PC-9 (cell line): Measurements from ENCODE around the gene WSCD2. TPM values are rescaled to one million over a fixed set of nuclear protein-coding genes. Genes with fewer than 3 reads are reported as not detected.

Experiments used
- BruUV-seq: library from RNA; stranded (reverse); fragments of 400-500 nt; replicated peaks from 2 replicates; lab custom pipeline; 2021; lab: Mats Ljungman, UMichigan
- CTCF ChIA-PET: fragments of 300-600 bp; sonication (Branson Sonifier 250); formaldehyde crosslinking; loops from one replicate; lab custom pipeline; 2022; ENCODE audit warnings: antibody characterized with exemption; lab: Charles Lee
- POLR2A ChIA-PET: fragments of 300-600 bp; sonication (Branson Sonifier 250); formaldehyde crosslinking; loops from one replicate; lab custom pipeline; 2022; ENCODE audit warnings: antibody characterized with exemption; ENCODE audit not compliant: unreplicated experiment; lab: Charles Lee
- DNase-seq, 2 experiments: peaks; one replicate each; pipeline versions ENCODE4 v3.0.0 to v3.0.0-alpha.2; 2015 to 2022; ENCODE audit warnings: mixed read lengths in 1 of 2
- H2AFZ ChIP-seq: fragments of 200-600 bp; sonication (generic); 2 replicates; pipeline ENCODE4 v1.8.1; 2017; ENCODE audit warnings: antibody characterized with exemption
- H3F3A ChIP-seq: fragments of 200-600 bp; sonication (generic); 2 replicates; pipeline ENCODE4 v1.8.1; 2017; ENCODE audit warnings: antibody characterized with exemption, mild to moderate bottlenecking, low read depth; ENCODE audit not compliant: insufficient read depth
- H3K27ac ChIP-seq: fragments of 200-600 bp; sonication (generic); 2 replicates; pipeline ENCODE4 v1.6.1; 2016; ENCODE audit warnings: mixed run types
- H3K27me3 ChIP-seq: fragments of 200-600 bp; sonication (generic); 2 replicates; pipeline ENCODE4 v1.6.1; 2016; ENCODE audit warnings: low read depth, mixed run types; ENCODE audit not compliant: insufficient read depth
- H3K36me3 ChIP-seq: fragments of 200-600 bp; sonication (generic); 2 replicates; pipeline ENCODE4 v1.6.1; 2016; ENCODE audit warnings: low read depth, mixed run types
- H3K4me1 ChIP-seq: fragments of 200-600 bp; sonication (generic); replicated peaks from 2 replicates; pipeline ENCODE4 v1.6.1; 2016; ENCODE audit warnings: mixed run types; ENCODE audit not compliant: insufficient read depth
- H3K4me2 ChIP-seq: fragments of 200-600 bp; sonication (generic); 2 replicates; pipeline ENCODE4 v1.6.1; 2017; ENCODE audit warnings: mixed run types
- H3K4me3 ChIP-seq: fragments of 200-600 bp; sonication (generic); 2 replicates; pipeline ENCODE4 v1.6.1; 2016; ENCODE audit warnings: mixed run types
- H3K79me2 ChIP-seq: fragments of 200-600 bp; sonication (generic); 2 replicates; pipeline ENCODE4 v1.6.1; 2017; ENCODE audit warnings: low read depth, mixed run types
- H3K9me2 ChIP-seq: fragments of 200-600 bp; sonication (generic); 2 replicates; pipeline ENCODE4 v1.8.1; 2017; ENCODE audit warnings: mild to moderate bottlenecking; ENCODE audit not compliant: insufficient read depth
- H3K9me3 ChIP-seq: fragments of 200-600 bp; sonication (generic); 2 replicates; pipeline ENCODE4 v1.8.1; 2016; ENCODE audit warnings: low read depth; ENCODE audit not compliant: insufficient read depth
- H4K20me1 ChIP-seq: fragments of 200-600 bp; sonication (generic); 2 replicates; pipeline ENCODE4 v1.8.1; 2017; ENCODE audit not compliant: insufficient read depth
- EZH2 ChIP-seq: fragments of 200-600 bp; sonication (generic); IDR thresholded peaks from 2 replicates; pipeline ENCODE4 v1.8.0; 2017; ENCODE audit warnings: antibody characterized with exemption, low read depth
- intact Hi-C: fragments of 100-400 bp; cut with micrococcal nuclease; formaldehyde crosslinking; loops from one replicate; pipeline ENCODE4 v1.10.0; 2022; ENCODE audit not compliant: unreplicated experiment
- total RNA-seq: library from RNA; stranded (reverse); gene quantifications from 2 replicates; pipeline ENCODE4 v1.2.3, GENCODE V29; 2021
- TF ChIP-seq, protein P1 (sequence below): fragments of 200-600 bp; sonication (generic); conservative IDR thresholded peaks from 2 replicates; pipeline ENCODE4 v1.6.1; 2017; ENCODE audit warnings: mixed run types, antibody characterized with exemption, mild to moderate bottlenecking, moderate library complexity

Gene WSCD2
- total RNA-seq, 1 experiment from 2014 or later = not detected

- peaks cover 86% of the 10 kb centered on the region for H3K27me3 ChIP-seq
- no TSS peak for BruUV-seq
- CTCF ChIA-PET = no interaction called here
- H3K9me2 ChIP-seq = no peaks in the 10 kb centered on the region
- H3K36me3 ChIP-seq = no peaks in the 10 kb centered on the region
- H4K20me1 ChIP-seq = no peaks in the 10 kb centered on the region
- H3K9me3 ChIP-seq = no peaks in the 10 kb centered on the region
- H3K27ac ChIP-seq = no peak overlapping the region
- H3K79me2 ChIP-seq = no peaks in the 10 kb centered on the region
- TF ChIP-seq, protein P1, sequence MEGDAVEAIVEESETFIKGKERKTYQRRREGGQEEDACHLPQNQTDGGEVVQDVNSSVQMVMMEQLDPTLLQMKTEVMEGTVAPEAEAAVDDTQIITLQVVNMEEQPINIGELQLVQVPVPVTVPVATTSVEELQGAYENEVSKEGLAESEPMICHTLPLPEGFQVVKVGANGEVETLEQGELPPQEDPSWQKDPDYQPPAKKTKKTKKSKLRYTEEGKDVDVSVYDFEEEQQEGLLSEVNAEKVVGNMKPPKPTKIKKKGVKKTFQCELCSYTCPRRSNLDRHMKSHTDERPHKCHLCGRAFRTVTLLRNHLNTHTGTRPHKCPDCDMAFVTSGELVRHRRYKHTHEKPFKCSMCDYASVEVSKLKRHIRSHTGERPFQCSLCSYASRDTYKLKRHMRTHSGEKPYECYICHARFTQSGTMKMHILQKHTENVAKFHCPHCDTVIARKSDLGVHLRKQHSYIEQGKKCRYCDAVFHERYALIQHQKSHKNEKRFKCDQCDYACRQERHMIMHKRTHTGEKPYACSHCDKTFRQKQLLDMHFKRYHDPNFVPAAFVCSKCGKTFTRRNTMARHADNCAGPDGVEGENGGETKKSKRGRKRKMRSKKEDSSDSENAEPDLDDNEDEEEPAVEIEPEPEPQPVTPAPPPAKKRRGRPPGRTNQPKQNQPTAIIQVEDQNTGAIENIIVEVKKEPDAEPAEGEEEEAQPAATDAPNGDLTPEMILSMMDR = no peak
- TF ChIP-seq EZH2 = no peak
- no peak overlapping the region for H3K4me3 ChIP-seq
- H3K4me1 ChIP-seq = no peaks in the 10 kb centered on the region
- H2AFZ ChIP-seq = no peak overlapping the region
- H3F3A ChIP-seq = no peaks in the 10 kb centered on the region
- POLR2A ChIA-PET = no interaction called here
- H3K4me2 ChIP-seq = no peak overlapping the region
- intact Hi-C loops = no loop called here
- DNase-seq = no peak
These were observed 17.2 kb downstream of the WSCD2 start for GRCh38 chr12:108146035-108146893.

DNA sequence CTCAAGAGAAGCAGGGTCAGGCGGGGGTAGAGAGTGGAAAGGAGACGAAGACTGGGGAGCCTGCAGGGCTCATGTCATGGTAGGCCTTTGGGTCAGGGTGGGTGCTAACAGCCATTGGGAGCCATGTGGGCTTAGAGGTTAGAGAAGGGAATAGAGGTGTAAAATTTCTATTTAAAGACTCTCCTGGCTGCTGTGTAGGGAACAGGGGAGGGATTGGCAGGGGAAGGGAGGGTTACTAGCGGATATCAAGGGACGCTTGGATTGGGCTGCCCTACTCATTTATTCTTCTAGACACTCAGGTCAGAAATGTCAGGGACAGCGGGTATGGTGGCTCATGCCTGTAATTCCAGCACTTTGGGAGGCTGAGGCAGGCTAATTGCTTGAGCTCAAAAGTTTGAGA is 18.2 kb downstream of the WSCD2 start:
- H3K4me1 ChIP-seq = no peaks in the 10 kb centered on the region
- no peaks in the 10 kb centered on the region for H3K9me3 ChIP-seq
- ChIA-PET CTCF (no interaction called here), POLR2A (no interaction called here)
- no peaks in the 10 kb centered on the region for H3K9me2 ChIP-seq
- TF ChIP-seq, protein P1 = no peak
- no peak for TF ChIP-seq EZH2
- no peak overlapping the region for H3K27ac ChIP-seq
- H3K4me3 ChIP-seq = no peak overlapping the region
- H4K20me1 ChIP-seq = no peaks in the 10 kb centered on the region
- H3K4me2 ChIP-seq = no peak overlapping the region
- no peaks in the 10 kb centered on the region for H3K79me2 ChIP-seq
- H3F3A ChIP-seq = no peaks in the 10 kb centered on the region
- peaks cover 86% of the 10 kb centered on the region for H3K27me3 ChIP-seq
- intact Hi-C loops = no loop called here
- DNase-seq = no peak
- BruUV-seq = no TSS peak
- no peaks in the 10 kb centered on the region for H3K36me3 ChIP-seq
- no peak overlapping the region for H2AFZ ChIP-seq

DNA sequence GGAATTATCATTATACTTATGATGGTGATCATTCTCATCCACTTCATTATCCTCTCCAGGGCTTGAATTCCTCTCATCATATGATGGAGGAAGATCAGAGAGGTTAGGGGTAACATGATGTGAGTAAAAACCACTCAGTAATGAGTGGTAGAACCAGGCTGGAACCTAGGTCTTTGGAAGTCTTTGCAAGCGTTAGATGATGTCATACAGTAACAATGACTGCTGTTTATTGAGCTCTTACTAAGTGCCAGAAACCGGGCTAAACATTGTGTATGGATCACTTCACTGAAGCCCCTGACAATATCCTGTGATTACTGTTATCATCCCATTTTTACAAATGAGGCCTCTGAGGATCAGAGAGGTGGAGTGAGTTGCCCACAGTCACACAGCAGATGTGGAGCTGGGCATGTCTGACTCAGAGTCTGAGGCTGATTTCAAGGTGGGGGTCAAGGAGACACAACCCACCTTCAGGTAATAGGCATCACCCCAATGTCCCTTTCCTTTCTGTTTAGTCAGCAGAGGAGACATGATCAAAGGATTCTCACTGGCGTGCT is 19.5 kb downstream of the WSCD2 start:
- TF ChIP-seq EZH2 = no peak
- no peaks in the 10 kb centered on the region for H3F3A ChIP-seq
- peaks cover 80% of the 10 kb centered on the region for H3K27me3 ChIP-seq
- intact Hi-C loops = no loop called here
- H3K9me2 ChIP-seq = no peaks in the 10 kb centered on the region
- BruUV-seq = no TSS peak
- no peak for DNase-seq
- H3K4me2 ChIP-seq = no peak overlapping the region
- H3K27ac ChIP-seq = no peak overlapping the region
- no peaks in the 10 kb centered on the region for H3K9me3 ChIP-seq
- no peak overlapping the region for H2AFZ ChIP-seq
- ChIA-PET CTCF (no interaction called here), POLR2A (no interaction called here)
- no peak overlapping the region for H3K4me3 ChIP-seq
- H3K79me2 ChIP-seq = no peaks in the 10 kb centered on the region
- no peaks in the 10 kb centered on the region for H3K36me3 ChIP-seq
- H3K4me1 ChIP-seq = no peaks in the 10 kb centered on the region
- H4K20me1 ChIP-seq = no peaks in the 10 kb centered on the region
